ENCODE results near the gene DPP9. TPM values are rescaled to one million over a fixed set of nuclear protein-coding genes. Genes with fewer than 3 reads are reported as not detected.
"Not testable (repeated sequence)": the region's sequence is repeated elsewhere in the genome, so short reads cannot be mapped to it uniquely, and the experiment has no call there.

Gene DPP9
- total RNA-seq, 1 donor from 2014 or later: 31.5 TPM

- peak overlapping the region; percentile 41 for H3K27ac Mint-ChIP-seq (ENCODE audit: unreplicated experiment)
- DNase-seq (ENCODE audit: low spot score): no peak
- peaks cover 3% of the 10 kb centered on the region for H3K9me3 Mint-ChIP-seq (ENCODE audit: low read depth)
- no peak for TF ChIP-seq CTCF (IDR thresholded peaks at IDR 0.05)
- no peak overlapping the region for H3K4me3 Mint-ChIP-seq (ENCODE audit: unreplicated experiment)
- no peaks in the 10 kb centered on the region for H3K36me3 Mint-ChIP-seq (ENCODE audit: low read depth)
- H3K27me3 Mint-ChIP-seq (ENCODE audit: low read depth): peaks cover 14% of the 10 kb centered on the region
- H3K4me1 Mint-ChIP-seq (ENCODE audit: low read depth): peaks cover 43% of the 10 kb centered on the region
These were observed 22.3 kb upstream of the DPP9 start for GRCh38 chr19:4745986-4746385.

GRCh38 chr19:4745175-4745574 lies 21.5 kb upstream of the DPP9 start:
- not testable (repeated sequence) for DNase-seq (ENCODE audit: low spot score); H3K36me3 Mint-ChIP-seq (ENCODE audit: low read depth); H3K9me3 Mint-ChIP-seq (ENCODE audit: low read depth); H3K4me3 Mint-ChIP-seq (ENCODE audit: unreplicated experiment)
- peaks cover 14% of the 10 kb centered on the region for H3K27me3 Mint-ChIP-seq (ENCODE audit: low read depth)
- H3K4me1 Mint-ChIP-seq (ENCODE audit: low read depth): peaks cover 43% of the 10 kb centered on the region
- peak overlapping the region; percentile 82 for H3K27ac Mint-ChIP-seq (ENCODE audit: unreplicated experiment)

DNA sequence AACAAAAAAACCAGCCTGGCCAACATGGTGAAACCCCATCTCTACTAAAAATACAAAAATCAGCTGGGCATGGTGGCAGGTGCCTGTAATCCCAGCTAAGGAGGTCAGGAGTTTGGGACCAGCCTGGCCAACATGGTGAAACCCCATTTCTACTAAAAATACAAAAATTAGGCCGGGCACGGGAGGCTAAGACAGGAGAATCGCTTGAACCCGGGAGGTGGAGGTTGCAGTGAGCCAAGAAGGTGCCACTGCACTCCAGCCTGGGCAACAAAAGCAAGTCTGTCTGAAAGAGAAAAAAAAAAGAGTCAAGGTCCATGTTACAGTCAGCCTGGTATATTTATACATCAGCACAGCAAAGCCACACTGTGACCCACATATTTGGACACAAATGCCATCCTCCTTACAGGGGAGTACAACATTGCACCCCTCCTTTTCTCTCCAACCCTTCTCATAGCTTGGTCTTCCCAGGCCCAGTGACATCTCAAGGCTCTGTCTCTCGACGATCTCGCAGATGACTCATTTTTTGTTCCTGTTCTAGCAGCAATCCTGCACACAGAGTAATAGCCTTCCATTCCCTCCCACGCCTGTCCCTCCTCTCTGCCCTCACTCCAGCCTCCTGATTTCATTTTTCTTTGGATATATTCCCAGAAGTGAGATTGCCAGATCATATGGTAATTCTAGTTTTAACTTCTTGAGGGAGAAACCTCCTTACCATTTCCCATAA lies 21.0 kb upstream of the DPP9 start:
- H3K9me3 Mint-ChIP-seq (ENCODE audit: low read depth): peaks cover 3% of the 10 kb centered on the region
- DNase-seq (ENCODE audit: low spot score): no peak
- H3K27me3 Mint-ChIP-seq (ENCODE audit: low read depth): peaks cover 14% of the 10 kb centered on the region
- no peaks in the 10 kb centered on the region for H3K36me3 Mint-ChIP-seq (ENCODE audit: low read depth)
- H3K4me1 Mint-ChIP-seq (ENCODE audit: low read depth): peaks cover 43% of the 10 kb centered on the region
- H3K27ac Mint-ChIP-seq (ENCODE audit: unreplicated experiment): peak overlapping the region; percentile 82
- no peak for TF ChIP-seq CTCF (IDR thresholded peaks at IDR 0.05)
- no peak overlapping the region for H3K4me3 Mint-ChIP-seq (ENCODE audit: unreplicated experiment)

- TF ChIP-seq CTCF (IDR thresholded peaks at IDR 0.05): no peak
- H3K27me3 Mint-ChIP-seq (ENCODE audit: low read depth): peaks cover 9% of the 10 kb centered on the region
- H3K9me3 Mint-ChIP-seq (ENCODE audit: low read depth): no peaks in the 10 kb centered on the region
- H3K36me3 Mint-ChIP-seq (ENCODE audit: low read depth): no peaks in the 10 kb centered on the region
- peaks cover 35% of the 10 kb centered on the region for H3K4me1 Mint-ChIP-seq (ENCODE audit: low read depth)
- peak overlapping the region; percentile 72 for H3K27ac Mint-ChIP-seq (ENCODE audit: unreplicated experiment)
- no peak for DNase-seq (ENCODE audit: low spot score)
- H3K4me3 Mint-ChIP-seq (ENCODE audit: unreplicated experiment): no peak overlapping the region
These were observed 19.3 kb upstream of the DPP9 start for GRCh38 chr19:4742723-4743646.

DNA sequence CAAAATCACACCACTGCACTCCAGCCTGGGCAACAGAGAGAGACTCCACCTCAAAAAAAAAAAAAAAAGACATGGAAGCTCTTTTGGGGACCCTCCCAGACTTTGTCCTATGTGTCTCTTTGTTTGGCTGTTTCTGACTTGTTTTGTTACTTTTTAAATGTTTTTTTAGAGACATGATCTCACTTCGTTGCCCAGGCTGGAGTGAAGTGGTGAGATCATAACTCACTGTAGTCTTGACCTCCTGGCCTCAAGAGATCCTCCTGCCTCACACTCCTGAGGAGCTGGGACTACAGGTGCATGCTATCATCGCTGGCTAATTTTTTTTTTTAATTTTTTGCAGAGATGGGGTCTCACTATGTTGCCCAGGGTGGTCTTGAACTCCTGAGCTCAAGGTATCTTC lies 16.4 kb upstream of the DPP9 start:
- Mint-ChIP-seq H3K9me3 (ENCODE audit: low read depth) (no peaks in the 10 kb centered on the region), H3K4me1 (ENCODE audit: low read depth) (peaks cover 21% of the 10 kb centered on the region), H3K4me3 (ENCODE audit: unreplicated experiment) (no peak overlapping the region), H3K27ac (ENCODE audit: unreplicated experiment) (no peak overlapping the region), H3K27me3 (ENCODE audit: low read depth) (peaks cover 4% of the 10 kb centered on the region), H3K36me3 (ENCODE audit: low read depth) (no peaks in the 10 kb centered on the region)
- DNase-seq (ENCODE audit: low spot score): no peak
- no peak for TF ChIP-seq CTCF (IDR thresholded peaks at IDR 0.05)

All from chondrocyte (in vitro differentiated cells).